NT2/D1 (cell line): ENCODE data around the gene LAMA1.

Experiments
- DNase-seq: peaks from one replicate; pipeline ENCODE4 v3.0.0-alpha.2; 2011; ENCODE audit warnings: low read depth, low spot score
- H3K27me3 ChIP-seq: 2 replicates; pipeline ENCODE4 v1.6.0; 2011; ENCODE audit warnings: mild to moderate bottlenecking; ENCODE audit not compliant: insufficient read length, insufficient read depth
- H3K36me3 ChIP-seq: 2 replicates; pipeline ENCODE4 v1.6.1; 2011; ENCODE audit warnings: mild to moderate bottlenecking, low read length, mixed read lengths; ENCODE audit not compliant: insufficient read depth, insufficient read length
- H3K4me1 ChIP-seq: 2 replicates; pipeline ENCODE4 v1.5.1; 2011; ENCODE audit not compliant: insufficient read depth, insufficient read length
- H3K4me3 ChIP-seq: 2 replicates; pipeline ENCODE4 v1.5.1; 2011; ENCODE audit warnings: low read depth; ENCODE audit not compliant: insufficient read length
- H3K9ac ChIP-seq: 2 replicates; pipeline ENCODE4 v1.6.0; 2011; ENCODE audit warnings: low read depth; ENCODE audit not compliant: insufficient read length
- H3K9me3 ChIP-seq: 2 replicates; pipeline ENCODE4 v1.5.1; 2011; ENCODE audit warnings: mild to moderate bottlenecking, low read length; ENCODE audit not compliant: insufficient read depth
- SUZ12 ChIP-seq: IDR thresholded peaks from 2 replicates; pipeline ENCODE4 v1.6.1; 2011; ENCODE audit not compliant: insufficient read length, insufficient read depth; ENCODE audit errors: extremely low read depth
- YY1 ChIP-seq: IDR thresholded peaks from 2 replicates; pipeline ENCODE4 v1.6.1; 2011; ENCODE audit not compliant: insufficient read length, insufficient read depth
- ZNF274 ChIP-seq: IDR thresholded peaks from 2 replicates; pipeline ENCODE4 v1.6.1; 2011; ENCODE audit warnings: mild to moderate bottlenecking, low read depth, low read length

LAMA1 gene

GRCh38 chr18:7084080-7085065 lies 33.2 kb downstream of the LAMA1 start:
- no peak for TF ChIP-seq ZNF274
- TF ChIP-seq SUZ12 = no peak
- TF ChIP-seq YY1 = no peak
- no peak overlapping the region for H3K4me3 ChIP-seq
- peaks cover 11% of the 10 kb centered on the region for H3K36me3 ChIP-seq
- no peaks in the 10 kb centered on the region for H3K4me1 ChIP-seq
- DNase-seq = no peak
- H3K27me3 ChIP-seq = no peaks in the 10 kb centered on the region
- no peaks in the 10 kb centered on the region for H3K9me3 ChIP-seq
- no peak overlapping the region for H3K9ac ChIP-seq

GRCh38 chr18:7082671-7083070 lies 34.9 kb downstream of the LAMA1 start:
- TF ChIP-seq ZNF274 (no peak), SUZ12 (no peak), YY1 (no peak)
- no peaks in the 10 kb centered on the region for H3K27me3 ChIP-seq
- DNase-seq = no peak
- H3K4me3 ChIP-seq = no peak overlapping the region
- no peaks in the 10 kb centered on the region for H3K9me3 ChIP-seq
- no peak overlapping the region for H3K9ac ChIP-seq
- H3K4me1 ChIP-seq = no peaks in the 10 kb centered on the region
- H3K36me3 ChIP-seq = peaks cover 14% of the 10 kb centered on the region

- Histone ChIP-seq H3K4me1 (no peaks in the 10 kb centered on the region), H3K27me3 (no peaks in the 10 kb centered on the region), H3K4me3 (no peak overlapping the region), H3K36me3 (peaks cover 14% of the 10 kb centered on the region), H3K9ac (no peak overlapping the region), H3K9me3 (no peaks in the 10 kb centered on the region)
- no peak for DNase-seq
- TF ChIP-seq ZNF274 = no peak
- no peak for TF ChIP-seq SUZ12
- TF ChIP-seq YY1 = no peak
Measured at GRCh38 chr18:7079231-7079630, 38.4 kb downstream of the LAMA1 start.

GRCh38 chr18:7072593-7072992 lies 45.0 kb downstream of the LAMA1 start:
- H3K27me3 ChIP-seq = no peaks in the 10 kb centered on the region
- H3K9ac ChIP-seq = no peak overlapping the region
- H3K4me1 ChIP-seq = no peaks in the 10 kb centered on the region
- DNase-seq = no peak
- H3K36me3 ChIP-seq = peaks cover 4% of the 10 kb centered on the region
- no peaks in the 10 kb centered on the region for H3K9me3 ChIP-seq
- TF ChIP-seq ZNF274 (no peak), SUZ12 (no peak)
- H3K4me3 ChIP-seq = no peak overlapping the region

- Histone ChIP-seq H3K36me3 (peaks cover 4% of the 10 kb centered on the region), H3K9ac (no peak overlapping the region), H3K4me1 (no peaks in the 10 kb centered on the region), H3K27me3 (no peaks in the 10 kb centered on the region), H3K4me3 (no peak overlapping the region), H3K9me3 (no peaks in the 10 kb centered on the region)
- TF ChIP-seq YY1 = no peak
- DNase-seq = no peak
Measured at GRCh38 chr18:7071600-7071999, 46.0 kb downstream of the LAMA1 start.

- H3K4me3 ChIP-seq = no peak overlapping the region
- H3K9ac ChIP-seq = no peak overlapping the region
- H3K27me3 ChIP-seq = no peaks in the 10 kb centered on the region
- no peak for TF ChIP-seq YY1
- no peak for TF ChIP-seq SUZ12
- no peak for TF ChIP-seq ZNF274
- no peaks in the 10 kb centered on the region for H3K4me1 ChIP-seq
- no peak for DNase-seq
- H3K9me3 ChIP-seq = no peaks in the 10 kb centered on the region
- peaks cover 4% of the 10 kb centered on the region for H3K36me3 ChIP-seq
Measured at GRCh38 chr18:7070466-7070865, 47.1 kb downstream of the LAMA1 start.

- H3K4me1 ChIP-seq = no peaks in the 10 kb centered on the region
- no peaks in the 10 kb centered on the region for H3K9me3 ChIP-seq
- DNase-seq = no peak
- TF ChIP-seq YY1 = no peak
- TF ChIP-seq ZNF274 = no peak
- TF ChIP-seq SUZ12 = no peak
- H3K36me3 ChIP-seq = peaks cover 4% of the 10 kb centered on the region
- H3K27me3 ChIP-seq = no peaks in the 10 kb centered on the region
- no peak overlapping the region for H3K4me3 ChIP-seq
- no peak overlapping the region for H3K9ac ChIP-seq
Measured at GRCh38 chr18:7068871-7069590, 48.6 kb downstream of the LAMA1 start.
